HCT116 (cell line): Measurements from ENCODE around the gene LRIG1. TPM values are rescaled to one million over a fixed set of nuclear protein-coding genes. Genes with fewer than 3 reads are reported as not detected.

Source experiments
- ATAC-seq: fragments of 200-7000 bp; cut with Tn5 transposase; 2 replicates; pipeline ENCODE4 v1.9.1; 2020; ENCODE audit warnings: mild to moderate bottlenecking, moderate library complexity
- BruUV-seq: library from RNA; stranded (reverse); fragments of 400-500 nt; replicated peaks from 2 replicates; lab custom pipeline; 2021; lab: Mats Ljungman, UMichigan
- CTCF ChIA-PET: fragments of 300-600 bp; sonication (Branson Sonifier 250); formaldehyde crosslinking; loops from one replicate; lab custom pipeline; 2021; ENCODE audit warnings: antibody characterized with exemption; lab: Charles Lee
- POLR2A ChIA-PET: fragments of 300-600, 350-600 bp; sonication (Branson Sonifier 250); formaldehyde crosslinking; loops from one replicate; lab custom pipeline; 2021; ENCODE audit warnings: antibody characterized with exemption; lab: Charles Lee
- RAD21 ChIA-PET, 2 experiments: fragments of 300-600 bp; sonication (Branson Sonifier 250); formaldehyde crosslinking; loops; one replicate each; lab custom pipeline; 2023; ENCODE audit warnings: low total read pairs in 2 of 2; ENCODE audit not compliant: uncharacterized antibody in 2 of 2, unreplicated experiment in 2 of 2, low non-redundant PET in 1 of 2; lab: Charles Lee
- DNase-seq: peaks from one replicate; pipeline ENCODE4 v3.0.0-alpha.2; 2010; ENCODE audit warnings: low read depth, low spot score
- H2AFZ ChIP-seq: fragments of 200-600 bp; shearing (Covaris generic), sonication (generic); 2 replicates; pipeline ENCODE4 v1.6.1; 2017; ENCODE audit warnings: low read depth, mixed run types, mixed read lengths, antibody characterized with exemption, low read length; ENCODE audit not compliant: poor library complexity, severe bottlenecking
- H3K27ac ChIP-seq: 2 replicates; pipeline ENCODE4 v1.5.1; 2012; ENCODE audit warnings: low read depth, low read length
- H3K27me3 ChIP-seq: fragments of 200-600 bp; sonication (generic); 2 replicates; pipeline ENCODE4 v1.6.1; 2016; ENCODE audit warnings: mixed run types, low read length, mixed read lengths; ENCODE audit not compliant: insufficient read depth
- H3K36me3 ChIP-seq, 2 experiments: fragments of 200-500 bp in 1 of 2; fragments of 200-600 bp in 1 of 2; sonication (Bioruptor generic) in 1 of 2; sonication (generic) in 1 of 2; 2 replicates each; pipeline versions ENCODE4 v1.5.1 to v1.6.1; 2014 to 2016; ENCODE audit warnings: low read length in 2 of 2, inconsistent platforms in 1 of 2, mixed read lengths in 1 of 2, mixed run types in 1 of 2; ENCODE audit not compliant: insufficient read depth in 2 of 2, control insufficient read depth in 1 of 2
- H3K4me1 ChIP-seq, 2 experiments: fragments of 200-600 bp in 1 of 2; sonication (generic) in 1 of 2; 2 replicates each; pipeline versions ENCODE4 v1.5.1 to v1.6.1; 2012 to 2017; ENCODE audit warnings: low read length in 2 of 2, inconsistent platforms in 1 of 2, mild to moderate bottlenecking in 1 of 2, mixed read lengths in 1 of 2, mixed run types in 1 of 2, moderate library complexity in 1 of 2; ENCODE audit not compliant: insufficient read depth in 2 of 2, control insufficient read depth in 1 of 2
- H3K4me2 ChIP-seq: fragments of 200-600 bp; sonication (generic); 2 replicates; pipeline ENCODE4 v1.6.1; 2017; ENCODE audit warnings: mixed run types, low read length, mixed read lengths
- H3K4me3 ChIP-seq, 2 experiments: fragments of 200-600 bp in 1 of 2; sonication (generic) in 1 of 2; replicated peaks in 1 of 2; 2 replicates each; pipeline ENCODE4 v1.5.1; 2011 to 2016; ENCODE audit warnings: low read length in 2 of 2, control low read depth in 1 of 2, low read depth in 1 of 2, mild to moderate bottlenecking in 1 of 2, mixed read lengths in 1 of 2, mixed run types in 1 of 2
- H3K79me2 ChIP-seq: fragments of 200-600 bp; sonication (generic); 2 replicates; pipeline ENCODE4 v1.6.1; 2017; ENCODE audit warnings: mild to moderate bottlenecking, mixed run types, low read length, moderate library complexity, mixed read lengths; ENCODE audit not compliant: insufficient read depth
- H3K9ac ChIP-seq: fragments of 200-600 bp; sonication (generic); 2 replicates; pipeline ENCODE4 v1.6.1; 2016; ENCODE audit warnings: low read length, mixed read lengths
- H3K9me2 ChIP-seq: fragments of 200-600 bp; sonication (generic), shearing (Covaris generic); 2 replicates; pipeline ENCODE4 v1.6.1; 2017; ENCODE audit warnings: mixed run types, mild to moderate bottlenecking, moderate library complexity; ENCODE audit not compliant: insufficient read depth
- H3K9me3 ChIP-seq, 2 experiments: fragments of 200-500 bp in 1 of 2; fragments of 200-600 bp in 1 of 2; sonication (Bioruptor generic) in 1 of 2; sonication (generic) in 1 of 2; 2 replicates each; pipeline ENCODE4 v1.6.1; 2014 to 2017; ENCODE audit warnings: low read length in 2 of 2, mixed read lengths in 2 of 2, inconsistent platforms in 1 of 2, low read depth in 1 of 2, mild to moderate bottlenecking in 1 of 2, mixed run types in 1 of 2, moderate library complexity in 1 of 2; ENCODE audit not compliant: control insufficient read depth in 1 of 2, insufficient read depth in 1 of 2
- H4K20me1 ChIP-seq: fragments of 200-600 bp; sonication (generic), shearing (Covaris generic); 2 replicates; pipeline ENCODE4 v1.6.1; 2017; ENCODE audit warnings: mixed run types, mild to moderate bottlenecking, moderate library complexity; ENCODE audit not compliant: insufficient read depth
- CBX3 ChIP-seq: IDR thresholded peaks from 2 replicates; pipeline ENCODE4 v1.6.1; 2012; ENCODE audit warnings: low read depth
- CEBPB ChIP-seq: IDR thresholded peaks from 2 replicates; pipeline ENCODE4 v1.6.1; 2012; ENCODE audit warnings: low read depth
- EGR1 ChIP-seq: IDR thresholded peaks from 2 replicates; pipeline ENCODE4 v1.6.1; 2012; ENCODE audit warnings: low read depth
- ELF1 ChIP-seq: IDR thresholded peaks from 2 replicates; pipeline ENCODE4 v1.6.1; 2012; ENCODE audit warnings: low read depth, borderline replicate concordance
- EZH2 ChIP-seq: fragments of 200-600 bp; sonication (generic); IDR thresholded peaks from 2 replicates; pipeline ENCODE4 v1.6.1; 2017; ENCODE audit warnings: antibody characterized with exemption, mixed run types
- POLR2A ChIP-seq: IDR thresholded peaks from 2 replicates; pipeline ENCODE4 v1.7.0; 2011; ENCODE audit warnings: borderline replicate concordance; ENCODE audit not compliant: insufficient read depth, insufficient read length; ENCODE audit errors: extremely low read depth
- POLR2AphosphoS5 ChIP-seq: IDR thresholded peaks from 2 replicates; pipeline ENCODE4 v1.6.1; 2011; ENCODE audit warnings: mild to moderate bottlenecking, low read depth, low read length, moderate library complexity
- SIN3A ChIP-seq: IDR thresholded peaks from 2 replicates; pipeline ENCODE4 v1.6.1; 2012; ENCODE audit warnings: low read depth
- SP1 ChIP-seq: IDR thresholded peaks from 2 replicates; pipeline ENCODE4 v1.6.1; 2012; ENCODE audit warnings: low read depth
- SRF ChIP-seq: IDR thresholded peaks from 2 replicates; pipeline ENCODE4 v1.6.1; 2012; ENCODE audit warnings: low read depth
- TCF7L2 ChIP-seq: IDR thresholded peaks from 2 replicates; pipeline ENCODE4 v1.7.0; 2011; ENCODE audit warnings: borderline replicate concordance, inconsistent platforms; ENCODE audit not compliant: insufficient read depth, insufficient read length; ENCODE audit errors: extremely low read depth
- YY1 ChIP-seq: IDR thresholded peaks from 2 replicates; pipeline ENCODE4 v1.6.1; 2011; ENCODE audit warnings: low read length, low read depth, moderate library complexity, mild to moderate bottlenecking; ENCODE audit not compliant: insufficient replicate concordance; ENCODE audit errors: extremely low read depth
- ZBTB33 ChIP-seq: IDR thresholded peaks from 2 replicates; pipeline ENCODE4 v1.6.1; 2011; ENCODE audit warnings: mild to moderate bottlenecking, low read length, moderate library complexity; ENCODE audit not compliant: insufficient replicate concordance; ENCODE audit errors: extremely low read depth
- ZNF274 ChIP-seq: fragments of 200-500 bp; sonication (Bioruptor generic); IDR thresholded peaks from 2 replicates; pipeline ENCODE4 v1.6.1; 2014; ENCODE audit warnings: mild to moderate bottlenecking, low read depth, low read length, inconsistent platforms
- intact Hi-C: fragments of 100-400 bp; cut with micrococcal nuclease; formaldehyde crosslinking; loops from 2 replicates; pipeline ENCODE4 v1.10.0; 2022
- total RNA-seq: library from RNA; stranded (reverse); gene quantifications from one replicate; pipeline ENCODE4 v1.2.1, GENCODE V29; 2021; ENCODE audit not compliant: unreplicated experiment
- TF ChIP-seq, protein P1 (sequence below): IDR thresholded peaks from 2 replicates; pipeline ENCODE4 v1.6.1; 2012

LRIG1 gene
- total RNA-seq, 1 experiment from 2014 or later, result 3.1 TPM

DNA sequence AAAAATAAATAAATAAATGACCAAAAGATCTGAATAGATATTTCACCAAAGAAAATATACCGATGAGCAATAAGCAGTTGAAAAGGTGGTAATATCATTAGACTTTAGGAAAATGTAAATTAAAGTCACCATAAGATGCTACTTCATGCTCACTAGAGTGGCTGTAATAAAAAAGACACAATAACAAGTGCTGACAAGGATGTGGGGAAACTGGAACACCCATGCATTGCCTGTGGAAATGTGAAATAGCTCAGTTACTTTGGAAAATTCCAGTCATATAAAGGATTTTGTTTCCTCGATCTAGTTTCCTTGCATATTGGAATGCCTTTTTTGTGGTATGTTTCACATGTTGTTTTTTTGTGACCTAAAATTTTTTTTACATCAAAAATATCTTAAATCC lies 36.0 kb upstream of the LRIG1 start:
- Histone ChIP-seq H3K9ac (no peak overlapping the region), H3K9me3 (no peaks in the 10 kb centered on the region), H2AFZ (no peak overlapping the region), H4K20me1 (no peaks in the 10 kb centered on the region), H3K4me3 (no peak overlapping the region), H3K36me3 (no peaks in the 10 kb centered on the region), H3K4me1 (no peaks in the 10 kb centered on the region), H3K27me3 (no peaks in the 10 kb centered on the region), H3K4me2 (no peak overlapping the region), H3K9me2 (no peaks in the 10 kb centered on the region), H3K79me2 (no peaks in the 10 kb centered on the region), H3K27ac (no peak overlapping the region)
- no TSS peak for BruUV-seq
- ATAC-seq (no peak), DNase-seq (no peak)
- ChIA-PET POLR2A (no interaction called here), RAD21 (no interaction called here), CTCF (no interaction called here)
- TF ChIP-seq ZNF274, result no peak
- no peak for TF ChIP-seq TCF7L2
- TF ChIP-seq EZH2, result no peak
- TF ChIP-seq CBX3, result no peak
- TF ChIP-seq, protein P1, sequence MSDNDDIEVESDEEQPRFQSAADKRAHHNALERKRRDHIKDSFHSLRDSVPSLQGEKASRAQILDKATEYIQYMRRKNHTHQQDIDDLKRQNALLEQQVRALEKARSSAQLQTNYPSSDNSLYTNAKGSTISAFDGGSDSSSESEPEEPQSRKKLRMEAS, result no peak
- no peak for TF ChIP-seq POLR2AphosphoS5
- TF ChIP-seq ZBTB33, result no peak
- intact Hi-C loops, result no loop called here

DNA sequence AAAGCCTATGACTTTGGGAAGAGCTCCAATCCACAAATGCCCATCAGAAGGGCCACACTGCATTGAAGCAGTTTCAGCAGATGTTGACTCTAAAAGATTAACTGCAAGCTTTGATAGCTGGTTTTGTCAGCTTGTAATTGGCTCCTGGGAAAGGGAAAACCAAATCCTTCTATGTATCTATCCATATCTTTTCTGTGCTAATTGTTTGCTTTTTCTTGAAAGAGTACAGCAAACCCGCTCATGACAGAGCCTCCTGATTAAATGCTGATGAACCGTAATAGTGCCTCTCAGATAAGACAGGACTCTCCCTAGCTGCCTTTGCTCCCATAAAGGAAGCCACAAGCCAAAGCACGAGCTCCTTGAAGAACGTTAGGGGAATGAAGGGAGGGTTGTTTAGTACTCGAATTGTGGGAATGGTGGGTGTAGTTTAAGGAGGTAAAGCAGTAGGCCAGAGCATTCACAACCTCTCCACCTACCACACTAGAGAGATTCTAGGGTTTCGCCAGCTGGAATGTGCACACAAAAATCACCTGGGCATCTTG lies 33.6 kb upstream of the LRIG1 start:
- intact Hi-C loops, result no loop called here
- Histone ChIP-seq H3K4me1 (no peaks in the 10 kb centered on the region), H3K9me2 (no peaks in the 10 kb centered on the region), H3K4me3 (no peak overlapping the region), H3K79me2 (no peaks in the 10 kb centered on the region), H3K9me3 (no peaks in the 10 kb centered on the region), H4K20me1 (no peaks in the 10 kb centered on the region), H3K27me3 (no peaks in the 10 kb centered on the region), H3K36me3 (no peaks in the 10 kb centered on the region), H2AFZ (no peak overlapping the region), H3K27ac (no peak overlapping the region), H3K9ac (no peak overlapping the region), H3K4me2 (no peak overlapping the region)
- POLR2A ChIA-PET, result no interaction called here
- CTCF ChIA-PET, result no interaction called here
- DNase-seq (no peak), ATAC-seq (no peak)
- BruUV-seq, result no TSS peak
- TF ChIP-seq ELF1 (no peak), SRF (no peak), EGR1 (no peak), POLR2AphosphoS5 (no peak), YY1 (no peak), CBX3 (no peak), SIN3A (no peak), CEBPB (no peak), SP1 (no peak), POLR2A (no peak)
- TF ChIP-seq, protein P1, result no peak
- RAD21 ChIA-PET, result no interaction called here
